ENCODE data around the gene FGGY.
"Not testable (repeated sequence)": the region's sequence is repeated elsewhere in the genome, so short reads cannot be mapped to it uniquely, and the experiment has no call there.

DNA sequence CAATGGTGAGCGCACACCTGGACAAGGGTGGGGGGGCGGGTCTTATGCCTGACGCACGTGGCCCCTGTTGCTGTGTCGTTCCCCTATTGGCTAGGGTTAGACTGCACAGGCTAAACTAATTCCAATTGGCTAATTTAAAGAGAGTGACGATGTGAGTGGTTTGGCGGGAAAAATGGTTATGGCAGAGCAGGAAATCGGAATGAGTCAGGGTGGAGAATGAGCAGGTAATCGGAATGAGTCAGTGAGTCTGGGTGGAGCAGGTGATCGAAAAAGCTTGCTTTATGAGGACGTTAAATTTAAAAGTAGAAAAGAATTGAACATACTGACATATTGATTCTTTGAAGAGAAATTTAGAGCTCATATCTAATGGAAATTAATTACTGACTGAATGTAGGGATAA, 2.8 kb downstream of the FGGY start:
- TF ChIP-seq, protein P1, sequence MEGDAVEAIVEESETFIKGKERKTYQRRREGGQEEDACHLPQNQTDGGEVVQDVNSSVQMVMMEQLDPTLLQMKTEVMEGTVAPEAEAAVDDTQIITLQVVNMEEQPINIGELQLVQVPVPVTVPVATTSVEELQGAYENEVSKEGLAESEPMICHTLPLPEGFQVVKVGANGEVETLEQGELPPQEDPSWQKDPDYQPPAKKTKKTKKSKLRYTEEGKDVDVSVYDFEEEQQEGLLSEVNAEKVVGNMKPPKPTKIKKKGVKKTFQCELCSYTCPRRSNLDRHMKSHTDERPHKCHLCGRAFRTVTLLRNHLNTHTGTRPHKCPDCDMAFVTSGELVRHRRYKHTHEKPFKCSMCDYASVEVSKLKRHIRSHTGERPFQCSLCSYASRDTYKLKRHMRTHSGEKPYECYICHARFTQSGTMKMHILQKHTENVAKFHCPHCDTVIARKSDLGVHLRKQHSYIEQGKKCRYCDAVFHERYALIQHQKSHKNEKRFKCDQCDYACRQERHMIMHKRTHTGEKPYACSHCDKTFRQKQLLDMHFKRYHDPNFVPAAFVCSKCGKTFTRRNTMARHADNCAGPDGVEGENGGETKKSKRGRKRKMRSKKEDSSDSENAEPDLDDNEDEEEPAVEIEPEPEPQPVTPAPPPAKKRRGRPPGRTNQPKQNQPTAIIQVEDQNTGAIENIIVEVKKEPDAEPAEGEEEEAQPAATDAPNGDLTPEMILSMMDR (IDR thresholded peaks at IDR 0.05) = not testable (repeated sequence)
- TF ChIP-seq POLR2A (IDR thresholded peaks at IDR 0.05) = not testable (repeated sequence)

Data from uterus (tissue), 2 donors.